ENCODE measurements around the gene SCRN1.

DNA sequence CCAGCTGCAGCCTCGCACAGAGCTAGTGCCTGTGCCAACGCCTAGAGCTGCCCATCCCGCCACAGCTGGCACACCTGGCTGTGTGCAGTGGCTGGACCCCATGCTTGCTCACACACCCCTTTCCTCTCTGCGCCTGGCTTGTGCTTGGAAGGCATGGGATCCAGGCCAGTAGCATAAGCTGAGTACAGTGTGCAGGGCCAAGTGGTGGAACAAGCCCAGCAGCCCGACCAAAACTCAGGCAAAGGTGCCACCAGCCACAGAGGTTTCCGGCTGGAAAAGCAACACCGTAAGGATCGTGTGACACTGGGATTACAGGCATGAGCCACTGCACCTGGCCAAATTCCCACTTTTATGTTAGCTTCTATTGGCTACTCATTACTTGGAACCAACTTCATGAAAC, 38.4 kb downstream of the SCRN1 start:
- TF ChIP-seq, protein P1, sequence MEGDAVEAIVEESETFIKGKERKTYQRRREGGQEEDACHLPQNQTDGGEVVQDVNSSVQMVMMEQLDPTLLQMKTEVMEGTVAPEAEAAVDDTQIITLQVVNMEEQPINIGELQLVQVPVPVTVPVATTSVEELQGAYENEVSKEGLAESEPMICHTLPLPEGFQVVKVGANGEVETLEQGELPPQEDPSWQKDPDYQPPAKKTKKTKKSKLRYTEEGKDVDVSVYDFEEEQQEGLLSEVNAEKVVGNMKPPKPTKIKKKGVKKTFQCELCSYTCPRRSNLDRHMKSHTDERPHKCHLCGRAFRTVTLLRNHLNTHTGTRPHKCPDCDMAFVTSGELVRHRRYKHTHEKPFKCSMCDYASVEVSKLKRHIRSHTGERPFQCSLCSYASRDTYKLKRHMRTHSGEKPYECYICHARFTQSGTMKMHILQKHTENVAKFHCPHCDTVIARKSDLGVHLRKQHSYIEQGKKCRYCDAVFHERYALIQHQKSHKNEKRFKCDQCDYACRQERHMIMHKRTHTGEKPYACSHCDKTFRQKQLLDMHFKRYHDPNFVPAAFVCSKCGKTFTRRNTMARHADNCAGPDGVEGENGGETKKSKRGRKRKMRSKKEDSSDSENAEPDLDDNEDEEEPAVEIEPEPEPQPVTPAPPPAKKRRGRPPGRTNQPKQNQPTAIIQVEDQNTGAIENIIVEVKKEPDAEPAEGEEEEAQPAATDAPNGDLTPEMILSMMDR (conservative IDR thresholded peaks at IDR 0.05 in 1 of 2, IDR thresholded peaks at IDR 0.05 in 1 of 2; ENCODE audit: extremely low read depth in 1 of 2, insufficient read depth in 1 of 2, low read depth in 1 of 2, low read length in 2 of 2) = no peak
- TF ChIP-seq EZH2 (IDR thresholded peaks at IDR 0.05; ENCODE audit: borderline replicate concordance, low read length) = no peak

All from mammary epithelial cell (primary cell).